AG10803 (cell line): ENCODE data around the gene SEMA6B.

Source experiments
- DNase-seq: peaks from one replicate; pipeline ENCODE4 v3.0.0; 2010; ENCODE audit warnings: low read depth
- H3K4me3 ChIP-seq: 2 replicates; pipeline ENCODE4 v1.5.1; 2011; ENCODE audit warnings: mild to moderate bottlenecking, low read length, control low read depth
- CTCF ChIP-seq: conservative IDR thresholded peaks from 2 replicates; pipeline ENCODE4 v1.5.1; 2011; ENCODE audit warnings: mild to moderate bottlenecking, low read length, control low read depth, inconsistent platforms

The SEMA6B gene

DNA sequence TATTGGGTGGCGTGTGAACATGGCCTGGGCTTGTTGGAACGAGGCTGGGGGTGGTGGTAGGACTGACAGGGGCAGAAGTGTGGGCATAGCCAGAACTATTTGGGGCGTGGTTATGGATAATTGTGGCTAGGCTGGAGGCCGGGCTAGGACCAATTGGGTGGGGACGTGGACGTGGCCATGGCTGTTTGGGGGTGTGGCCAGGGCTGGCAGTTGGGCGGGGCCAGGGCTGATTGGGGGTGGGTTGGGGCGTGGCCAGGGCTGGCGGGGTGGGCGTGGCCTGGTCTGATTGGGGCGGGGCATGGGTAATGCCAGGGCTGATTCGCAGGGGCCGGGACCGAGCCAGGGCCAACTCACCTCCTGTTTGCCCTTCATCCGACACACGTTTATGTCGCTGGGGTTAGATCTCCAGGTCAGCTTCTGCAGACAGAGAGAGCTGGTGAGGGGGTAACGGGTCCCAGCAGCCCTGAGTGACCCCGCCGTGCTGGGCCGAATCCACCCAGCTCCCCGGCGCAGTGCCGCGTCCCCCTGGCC lies 2.8 kb downstream of the SEMA6B start:
- no peak overlapping the region for H3K4me3 ChIP-seq
- no peak for DNase-seq
- TF ChIP-seq CTCF: no peak

DNA sequence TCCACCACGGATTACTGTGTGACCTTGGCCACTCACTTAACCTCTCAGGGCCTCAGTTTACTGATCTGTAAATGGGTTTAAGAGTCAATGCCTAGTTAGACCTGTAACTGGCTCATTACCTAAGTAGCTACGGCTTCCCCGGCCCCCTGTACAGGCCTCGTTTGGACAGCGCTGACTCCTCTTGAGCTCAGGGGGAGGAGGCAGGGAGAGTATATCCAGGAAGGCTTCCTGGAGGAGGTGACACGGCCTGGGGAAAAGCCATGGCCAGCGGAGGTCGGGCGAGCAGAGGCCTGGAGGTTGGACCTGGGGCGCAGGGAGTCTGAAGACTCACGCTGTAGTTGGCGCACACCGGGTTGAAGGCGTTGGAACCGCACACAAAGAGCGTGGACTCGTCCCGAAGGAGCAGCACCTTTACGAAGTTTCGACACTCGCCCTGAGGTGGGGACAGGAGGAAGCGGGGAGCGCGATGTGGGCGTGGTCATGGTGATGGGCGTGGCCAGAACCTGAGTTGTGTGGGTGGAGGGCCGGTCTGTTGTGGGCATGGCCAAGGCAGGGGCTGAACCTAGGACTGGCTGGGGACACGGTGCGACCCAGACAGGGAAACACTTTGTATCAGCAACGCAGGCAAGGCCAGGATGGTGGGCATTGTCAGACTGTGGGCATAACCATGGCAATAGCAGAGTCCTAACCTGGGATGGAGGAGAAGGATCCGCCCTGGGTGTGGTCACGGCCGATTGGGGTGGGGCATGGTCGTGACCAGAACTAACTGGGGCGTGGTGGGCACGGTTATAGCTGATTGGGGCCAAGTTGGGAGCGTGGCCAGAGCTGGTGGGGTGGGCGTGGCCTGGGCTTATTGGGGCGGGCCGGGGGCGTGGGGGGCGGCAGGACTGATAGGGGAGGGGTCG lies 3.6 kb downstream of the SEMA6B start:
- H3K4me3 ChIP-seq: no peak overlapping the region
- no peak for DNase-seq
- no peak for TF ChIP-seq CTCF

DNA sequence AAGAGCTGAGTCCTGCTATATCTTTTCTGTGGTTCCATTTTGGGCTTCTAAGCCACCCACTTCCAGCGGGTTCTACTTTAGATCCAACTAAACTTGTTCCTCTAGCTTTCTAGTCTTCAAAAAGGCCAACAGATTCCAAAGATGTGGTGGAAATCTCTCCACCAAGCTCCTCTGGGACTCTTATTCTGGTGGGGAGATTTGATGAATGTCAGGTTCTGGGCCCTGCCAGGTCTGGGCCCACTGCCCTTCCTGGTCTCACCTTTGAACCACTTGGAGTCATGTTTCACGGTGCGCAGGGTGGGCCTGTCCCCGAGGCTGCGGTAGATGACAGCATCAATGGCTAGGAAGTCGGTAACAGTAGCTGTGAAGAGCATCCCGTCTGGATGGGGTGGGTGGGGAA lies 4.8 kb downstream of the SEMA6B start:
- no peak for TF ChIP-seq CTCF
- H3K4me3 ChIP-seq: no peak overlapping the region
- no peak for DNase-seq

GRCh38 chr19:4553775-4554174 lies 5.7 kb downstream of the SEMA6B start:
- DNase-seq: no peak
- TF ChIP-seq CTCF: no peak
- H3K4me3 ChIP-seq: no peak overlapping the region

DNA sequence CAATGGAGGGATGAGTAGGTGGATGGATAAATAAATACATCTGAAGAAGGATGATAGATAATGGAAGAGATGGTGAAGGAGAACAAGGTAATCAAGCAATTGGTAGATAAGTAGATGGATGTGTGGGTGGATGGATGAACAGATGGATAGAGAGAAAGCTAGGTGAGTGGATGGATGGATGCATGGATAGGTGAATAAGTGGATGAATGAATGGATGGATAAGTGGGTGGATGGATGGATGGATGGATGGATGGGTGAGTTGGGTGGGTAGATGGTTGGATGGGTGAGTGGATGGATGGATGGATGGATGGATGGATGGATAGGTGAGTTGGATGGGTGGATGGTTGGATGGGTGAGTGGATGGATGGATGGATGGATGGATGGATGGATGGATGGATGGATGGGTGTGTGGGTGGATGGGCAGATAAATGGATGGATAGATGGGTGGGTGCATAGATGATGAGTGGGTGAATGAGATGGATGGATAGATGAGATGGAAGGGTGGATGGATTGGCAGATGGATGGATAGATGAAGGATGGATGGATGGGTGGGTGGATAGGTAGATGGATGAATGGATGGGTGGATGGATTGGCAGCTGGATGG lies 6.3 kb downstream of the SEMA6B start:
- no peak for DNase-seq
- H3K4me3 ChIP-seq: no peak overlapping the region
- TF ChIP-seq CTCF: no peak

DNA sequence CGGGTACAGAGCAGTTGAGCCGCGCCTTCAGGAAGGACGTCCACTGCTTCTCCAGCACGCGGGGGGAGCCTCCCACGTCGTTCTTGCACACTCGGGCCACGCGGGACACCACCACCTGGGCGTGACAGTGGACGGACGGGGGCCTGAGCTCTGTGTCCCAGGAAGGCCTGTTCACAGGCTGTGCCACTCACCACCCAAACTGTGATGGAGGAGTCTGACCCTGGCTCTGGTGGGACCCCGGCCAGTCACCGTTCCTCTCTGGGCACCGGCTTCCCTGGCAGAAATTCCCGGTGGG lies 7.0 kb downstream of the SEMA6B start:
- no peak overlapping the region for H3K4me3 ChIP-seq
- DNase-seq: no peak
- no peak for TF ChIP-seq CTCF

DNA sequence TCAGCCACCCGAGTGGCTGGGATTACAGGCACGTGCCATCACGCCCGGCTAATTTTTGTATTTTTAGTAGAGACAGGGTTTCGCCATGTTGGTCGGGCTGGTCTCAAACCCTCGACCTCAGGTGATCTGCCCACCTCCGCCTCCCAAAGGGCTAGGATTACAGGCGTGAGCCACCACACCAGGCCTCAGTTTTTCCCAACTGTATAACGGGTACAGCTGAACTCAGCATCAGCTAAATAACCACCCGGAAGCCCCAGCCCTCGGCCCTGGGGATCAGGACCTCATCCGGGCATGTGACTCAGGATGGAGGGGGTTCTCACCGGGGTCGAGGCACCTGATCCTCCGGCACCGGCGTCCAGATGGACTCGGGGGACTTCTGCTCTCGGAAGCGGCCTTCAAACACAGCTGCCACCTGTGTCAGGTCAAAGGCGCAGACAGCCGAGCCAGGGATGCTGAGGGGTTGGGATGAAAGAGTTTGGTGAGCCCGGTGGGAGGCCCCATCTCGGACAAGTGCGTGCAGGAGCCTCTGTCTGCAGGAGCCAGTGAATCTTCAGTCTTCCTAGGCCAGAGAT lies 8.9 kb downstream of the SEMA6B start:
- no peak for DNase-seq
- TF ChIP-seq CTCF: no peak
- no peak overlapping the region for H3K4me3 ChIP-seq
